Left ventricle myocardium inferior (tissue), 1 donor: ENCODE results near the gene CNTNAP2. TPM values are rescaled to one million over a fixed set of nuclear protein-coding genes. Genes with fewer than 3 reads are reported as not detected.

Experiments
- DNase-seq: peaks from one replicate; pipeline ENCODE4 v3.0.0-alpha.2; 2020
- H3K27ac ChIP-seq: fragments of 200-600 bp; replicated peaks from 2 replicates; pipeline ENCODE4 v1.8.0; 2021
- H3K27me3 ChIP-seq: fragments of 200-600 bp; 2 replicates; pipeline ENCODE4 v1.8.0; 2021; ENCODE audit warnings: low read depth
- H3K36me3 ChIP-seq: fragments of 200-600 bp; 2 replicates; pipeline ENCODE4 v1.8.0; 2021
- H3K4me1 ChIP-seq: fragments of 200-600 bp; 2 replicates; pipeline ENCODE4 v1.8.0; 2021
- H3K4me3 ChIP-seq: fragments of 200-600 bp; 2 replicates; pipeline ENCODE4 v1.8.0; 2021; ENCODE audit warnings: mild to moderate bottlenecking, moderate library complexity
- H3K9me3 ChIP-seq: fragments of 200-600 bp; replicated peaks from 2 replicates; pipeline ENCODE4 v1.8.0; 2021
- intact Hi-C: fragments of 100-400 bp; cut with micrococcal nuclease; formaldehyde crosslinking; loops from one replicate; pipeline ENCODE4 v1.11.0; 2022
- total RNA-seq: library from RNA; stranded (reverse); fragmentation: NEBNext Ultra II Directional; extraction: Animal tissue kit (Norgen Biotek cat#: 25700); gene quantifications from one replicate; pipeline ENCODE4 v1.2.1, GENCODE V29; 2021
- TF ChIP-seq, protein P1 (sequence below): fragments of 200-600 bp; IDR thresholded peaks from 2 replicates; pipeline ENCODE4 v1.8.0; 2021; ENCODE audit warnings: antibody characterized with exemption, mild to moderate bottlenecking, borderline replicate concordance
- donor health status: DM: no; HTN: yes; CAD: no; lungs with severe emphysema.

Gene CNTNAP2
- total RNA-seq, 1 donor from 2014 or later: 0.99 TPM

DNA sequence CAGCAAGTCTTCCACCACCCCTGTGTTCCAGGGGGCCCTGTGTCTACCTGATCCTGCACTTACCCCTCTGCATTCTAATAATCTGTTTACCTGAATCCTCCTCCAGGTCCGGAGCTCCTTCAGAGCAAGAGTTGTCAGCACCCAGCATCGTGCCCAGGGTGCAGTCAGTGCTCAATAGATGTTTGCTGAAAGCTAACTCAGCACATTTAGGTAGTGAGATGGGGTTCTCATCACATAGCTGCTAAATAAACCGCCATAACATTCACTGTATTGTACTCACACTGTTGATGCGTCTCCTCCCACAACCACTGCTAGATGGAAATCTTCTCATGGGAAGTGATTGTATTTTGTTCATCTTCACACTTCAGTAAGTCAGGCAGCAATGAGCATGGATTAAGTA, 2097.5 kb downstream of the CNTNAP2 start:
- intact Hi-C loops: no loop called here
- Histone ChIP-seq H3K27ac (no peak overlapping the region), H3K9me3 (no peaks in the 10 kb centered on the region), H3K4me3 (no peak overlapping the region), H3K4me1 (peaks cover 30% of the 10 kb centered on the region), H3K27me3 (no peaks in the 10 kb centered on the region), H3K36me3 (no peaks in the 10 kb centered on the region)
- DNase-seq: no peak
- TF ChIP-seq, protein P1, sequence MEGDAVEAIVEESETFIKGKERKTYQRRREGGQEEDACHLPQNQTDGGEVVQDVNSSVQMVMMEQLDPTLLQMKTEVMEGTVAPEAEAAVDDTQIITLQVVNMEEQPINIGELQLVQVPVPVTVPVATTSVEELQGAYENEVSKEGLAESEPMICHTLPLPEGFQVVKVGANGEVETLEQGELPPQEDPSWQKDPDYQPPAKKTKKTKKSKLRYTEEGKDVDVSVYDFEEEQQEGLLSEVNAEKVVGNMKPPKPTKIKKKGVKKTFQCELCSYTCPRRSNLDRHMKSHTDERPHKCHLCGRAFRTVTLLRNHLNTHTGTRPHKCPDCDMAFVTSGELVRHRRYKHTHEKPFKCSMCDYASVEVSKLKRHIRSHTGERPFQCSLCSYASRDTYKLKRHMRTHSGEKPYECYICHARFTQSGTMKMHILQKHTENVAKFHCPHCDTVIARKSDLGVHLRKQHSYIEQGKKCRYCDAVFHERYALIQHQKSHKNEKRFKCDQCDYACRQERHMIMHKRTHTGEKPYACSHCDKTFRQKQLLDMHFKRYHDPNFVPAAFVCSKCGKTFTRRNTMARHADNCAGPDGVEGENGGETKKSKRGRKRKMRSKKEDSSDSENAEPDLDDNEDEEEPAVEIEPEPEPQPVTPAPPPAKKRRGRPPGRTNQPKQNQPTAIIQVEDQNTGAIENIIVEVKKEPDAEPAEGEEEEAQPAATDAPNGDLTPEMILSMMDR: no peak

DNA sequence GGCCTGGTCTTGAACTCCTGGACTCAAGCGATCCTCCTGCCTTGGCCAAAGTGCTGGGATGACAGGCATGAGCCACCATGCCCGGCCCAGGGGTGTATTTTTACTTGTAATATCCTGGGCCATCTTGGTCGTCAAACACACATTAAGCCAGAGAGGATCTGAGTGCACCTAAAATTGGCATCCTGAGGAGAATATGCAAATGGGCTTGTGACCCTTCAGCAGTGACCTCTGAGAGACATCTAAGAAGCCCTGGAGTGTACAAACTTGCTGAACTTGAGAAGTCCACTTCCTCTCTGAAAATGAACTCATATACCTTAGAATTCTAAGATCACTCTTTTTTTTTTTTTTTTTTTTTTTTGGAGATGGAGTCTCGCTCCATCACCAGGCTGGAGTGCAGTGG, 2102.0 kb downstream of the CNTNAP2 start:
- Histone ChIP-seq H3K27ac (no peak overlapping the region), H3K4me1 (no peaks in the 10 kb centered on the region), H3K4me3 (no peak overlapping the region), H3K27me3 (no peaks in the 10 kb centered on the region), H3K36me3 (no peaks in the 10 kb centered on the region), H3K9me3 (no peaks in the 10 kb centered on the region)
- DNase-seq: no peak
- TF ChIP-seq, protein P1: no peak
- intact Hi-C loops: no loop called here

DNA sequence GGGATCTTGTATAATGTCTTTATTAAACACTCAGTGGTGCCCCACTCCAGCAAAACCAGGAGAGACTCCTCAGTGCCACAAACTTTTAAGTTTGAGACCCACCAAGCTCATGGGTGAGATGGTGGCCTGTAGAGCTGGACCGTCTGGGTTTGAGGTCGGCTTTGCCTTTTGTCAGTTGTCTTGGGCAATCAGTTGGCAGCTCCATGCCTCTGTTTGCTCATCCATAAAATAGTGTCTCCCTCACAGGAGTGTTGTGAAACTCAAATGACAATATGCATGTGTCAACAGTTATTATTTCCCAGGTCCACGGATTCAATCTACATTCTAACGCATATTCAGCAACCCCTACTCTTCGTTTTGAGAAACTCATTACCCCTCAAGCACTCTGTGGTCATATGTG, 2106.1 kb downstream of the CNTNAP2 start:
- Histone ChIP-seq H3K27me3 (no peaks in the 10 kb centered on the region), H3K4me3 (no peak overlapping the region), H3K36me3 (no peaks in the 10 kb centered on the region), H3K4me1 (no peaks in the 10 kb centered on the region), H3K9me3 (peaks cover 3% of the 10 kb centered on the region), H3K27ac (no peak overlapping the region)
- TF ChIP-seq, protein P1: no peak
- no peak for DNase-seq
- intact Hi-C loops: no loop called here

DNA sequence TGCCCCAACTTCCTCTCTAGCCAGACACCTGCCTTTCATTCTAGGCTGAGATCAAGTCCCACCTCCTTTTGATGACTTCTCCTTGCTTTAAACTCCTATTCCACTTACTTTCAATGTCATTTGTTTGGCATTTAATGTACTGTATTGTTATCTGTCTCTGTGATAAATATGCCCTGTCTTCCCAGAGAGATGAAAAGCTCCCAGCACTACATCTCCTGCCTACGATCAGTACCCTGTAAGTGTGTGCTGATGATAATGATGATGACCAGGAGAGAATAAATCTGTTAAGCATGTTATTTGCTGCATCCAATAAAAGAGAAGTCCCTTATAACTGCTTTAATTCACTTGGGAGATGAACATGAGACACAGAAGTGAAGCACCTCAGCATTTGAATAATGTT, 2106.6 kb downstream of the CNTNAP2 start:
- H3K9me3 ChIP-seq: peaks cover 3% of the 10 kb centered on the region
- H3K27me3 ChIP-seq: no peaks in the 10 kb centered on the region
- H3K4me1 ChIP-seq: no peaks in the 10 kb centered on the region
- intact Hi-C loops: no loop called here
- TF ChIP-seq, protein P1: no peak
- H3K4me3 ChIP-seq: no peak overlapping the region
- no peak overlapping the region for H3K27ac ChIP-seq
- no peak for DNase-seq
- H3K36me3 ChIP-seq: no peaks in the 10 kb centered on the region

DNA sequence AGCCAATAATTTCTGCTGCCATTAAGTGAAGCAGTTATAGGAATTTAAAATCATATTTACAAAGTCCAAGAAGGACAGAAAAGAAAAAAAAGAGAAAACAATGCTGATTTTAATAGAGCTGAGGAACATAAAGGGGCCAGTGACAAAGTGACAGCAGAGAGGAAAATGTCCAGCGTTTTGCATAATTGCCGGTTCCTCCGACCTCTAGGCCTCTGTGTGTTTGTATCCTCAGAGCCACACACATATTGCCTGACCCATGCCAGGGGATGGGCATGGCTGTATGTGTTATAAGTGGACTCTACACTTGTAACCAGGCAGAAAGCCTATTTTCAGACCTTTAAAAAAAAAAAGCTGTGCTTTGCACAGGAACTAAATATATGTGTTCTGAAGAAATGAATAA, 2107.1 kb downstream of the CNTNAP2 start:
- TF ChIP-seq, protein P1: no peak
- intact Hi-C loops: no loop called here
- no peak for DNase-seq

DNA sequence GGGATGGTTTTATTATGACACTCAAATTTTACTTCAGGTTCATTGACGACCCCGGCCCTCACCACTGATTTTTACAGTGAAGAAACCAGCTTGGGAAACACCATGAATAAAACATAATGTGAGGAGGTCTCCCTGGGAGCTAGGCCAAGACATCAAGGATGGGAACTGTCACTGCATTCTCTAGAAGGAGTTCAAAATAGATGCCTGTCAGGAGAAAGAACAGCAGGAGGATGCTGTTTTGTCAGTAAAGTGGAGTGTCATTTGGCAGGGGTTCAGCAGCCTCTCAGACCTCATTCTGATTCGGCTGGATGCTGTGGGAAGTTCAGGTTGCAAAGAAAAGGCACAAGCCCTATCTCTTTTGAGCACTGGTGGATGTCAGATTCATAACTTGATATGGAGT, 2113.7 kb downstream of the CNTNAP2 start:
- Histone ChIP-seq H3K27me3 (no peaks in the 10 kb centered on the region), H3K36me3 (no peaks in the 10 kb centered on the region), H3K27ac (no peak overlapping the region), H3K9me3 (no peaks in the 10 kb centered on the region), H3K4me1 (peaks cover 14% of the 10 kb centered on the region), H3K4me3 (no peak overlapping the region)
- intact Hi-C loops: no loop called here
- DNase-seq: no peak
- TF ChIP-seq, protein P1: no peak

More for the DNA sequence above, 2107.1 kb downstream of the CNTNAP2 start:
- H3K9me3 ChIP-seq: peaks cover 3% of the 10 kb centered on the region
- no peaks in the 10 kb centered on the region for H3K36me3 ChIP-seq
- H3K27ac ChIP-seq: no peak overlapping the region
- no peaks in the 10 kb centered on the region for H3K27me3 ChIP-seq
- H3K4me3 ChIP-seq: no peak overlapping the region
- H3K4me1 ChIP-seq: no peaks in the 10 kb centered on the region
